ENCODE data around the gene UPB1.

The UPB1 gene

DNA sequence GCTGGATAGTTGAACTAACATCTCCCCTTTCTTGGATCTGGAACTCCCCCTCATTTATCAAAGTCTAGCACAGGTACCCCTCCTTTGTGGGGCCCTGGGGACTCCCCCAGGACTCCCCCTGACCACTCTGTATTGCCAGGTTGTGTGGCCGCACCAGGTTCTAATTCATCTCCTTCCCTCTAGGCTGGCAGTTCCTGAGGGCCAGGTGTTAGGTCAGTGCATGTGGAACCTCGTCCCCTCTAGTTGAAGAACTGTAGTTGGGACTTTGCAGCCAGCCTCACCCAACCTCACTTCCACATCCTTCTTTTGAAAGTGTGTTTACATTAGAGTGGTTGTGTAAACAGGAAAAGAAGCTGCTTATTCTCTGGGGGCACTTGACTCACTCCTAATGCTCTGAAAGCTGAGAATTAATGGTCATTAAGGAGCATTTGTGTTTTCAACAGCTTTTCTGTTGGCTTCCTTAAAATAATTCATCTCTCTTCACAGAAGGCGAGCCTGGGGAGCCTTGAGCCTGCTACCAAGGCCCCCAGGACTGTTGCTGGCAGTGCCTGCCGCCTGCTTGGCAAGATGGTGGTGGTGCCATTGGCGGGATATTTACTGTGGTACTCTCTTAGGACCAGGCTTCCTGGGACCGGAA is 11.8 kb downstream of the UPB1 start:
- TF ChIP-seq, protein P1, sequence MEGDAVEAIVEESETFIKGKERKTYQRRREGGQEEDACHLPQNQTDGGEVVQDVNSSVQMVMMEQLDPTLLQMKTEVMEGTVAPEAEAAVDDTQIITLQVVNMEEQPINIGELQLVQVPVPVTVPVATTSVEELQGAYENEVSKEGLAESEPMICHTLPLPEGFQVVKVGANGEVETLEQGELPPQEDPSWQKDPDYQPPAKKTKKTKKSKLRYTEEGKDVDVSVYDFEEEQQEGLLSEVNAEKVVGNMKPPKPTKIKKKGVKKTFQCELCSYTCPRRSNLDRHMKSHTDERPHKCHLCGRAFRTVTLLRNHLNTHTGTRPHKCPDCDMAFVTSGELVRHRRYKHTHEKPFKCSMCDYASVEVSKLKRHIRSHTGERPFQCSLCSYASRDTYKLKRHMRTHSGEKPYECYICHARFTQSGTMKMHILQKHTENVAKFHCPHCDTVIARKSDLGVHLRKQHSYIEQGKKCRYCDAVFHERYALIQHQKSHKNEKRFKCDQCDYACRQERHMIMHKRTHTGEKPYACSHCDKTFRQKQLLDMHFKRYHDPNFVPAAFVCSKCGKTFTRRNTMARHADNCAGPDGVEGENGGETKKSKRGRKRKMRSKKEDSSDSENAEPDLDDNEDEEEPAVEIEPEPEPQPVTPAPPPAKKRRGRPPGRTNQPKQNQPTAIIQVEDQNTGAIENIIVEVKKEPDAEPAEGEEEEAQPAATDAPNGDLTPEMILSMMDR (IDR thresholded peaks at IDR 0.05): no peak

GRCh38 chr22:24507716-24508115 is 12.6 kb downstream of the UPB1 start:
- TF ChIP-seq, protein P1 (IDR thresholded peaks at IDR 0.05): no peak

GRCh38 chr22:24510637-24511625 is 15.8 kb downstream of the UPB1 start:
- TF ChIP-seq, protein P1 (IDR thresholded peaks at IDR 0.05): no peak

GRCh38 chr22:24512043-24512442 is 16.9 kb downstream of the UPB1 start:
- TF ChIP-seq, protein P1 (IDR thresholded peaks at IDR 0.05): no peak

DNA sequence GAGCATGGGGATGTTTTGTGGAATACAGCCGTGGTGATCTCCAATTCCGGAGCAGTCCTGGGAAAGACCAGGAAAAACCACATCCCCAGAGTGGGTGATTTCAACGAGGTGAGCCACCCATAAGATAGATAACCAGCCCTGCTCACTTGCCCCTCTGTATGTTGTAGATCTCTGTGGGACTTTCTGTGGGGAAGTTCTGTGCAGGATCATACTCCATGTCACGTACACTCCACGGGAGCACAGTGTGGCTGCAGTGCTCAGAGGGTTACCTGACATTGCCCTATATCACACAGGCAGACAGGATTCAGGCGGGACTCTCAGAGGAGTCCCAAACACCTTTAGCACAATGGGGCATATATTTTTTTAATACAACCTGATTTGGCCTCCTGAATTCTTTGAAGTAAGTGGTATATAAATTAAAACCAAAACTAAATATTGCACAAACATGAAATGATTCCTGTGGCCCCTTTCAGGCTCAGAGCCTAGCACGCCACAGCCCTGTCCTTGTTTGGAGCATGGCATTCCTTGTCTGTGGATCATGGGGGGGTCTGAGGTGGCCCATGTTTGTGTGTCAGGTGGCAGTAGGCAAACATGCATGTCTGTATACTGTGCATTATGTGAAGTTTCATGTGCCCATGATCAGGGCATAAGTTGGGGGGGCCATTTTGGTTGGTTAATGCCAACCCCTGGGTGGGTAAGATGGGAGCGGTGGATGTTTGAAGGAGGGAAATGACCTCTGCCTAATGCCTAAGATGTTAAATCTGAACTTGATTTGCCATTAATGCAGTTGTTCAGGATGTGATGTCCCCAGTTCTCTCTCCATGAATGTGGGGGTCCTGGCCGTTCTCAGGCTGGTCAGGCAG is 18.5 kb downstream of the UPB1 start:
- TF ChIP-seq, protein P1 (IDR thresholded peaks at IDR 0.05): no peak

DNA sequence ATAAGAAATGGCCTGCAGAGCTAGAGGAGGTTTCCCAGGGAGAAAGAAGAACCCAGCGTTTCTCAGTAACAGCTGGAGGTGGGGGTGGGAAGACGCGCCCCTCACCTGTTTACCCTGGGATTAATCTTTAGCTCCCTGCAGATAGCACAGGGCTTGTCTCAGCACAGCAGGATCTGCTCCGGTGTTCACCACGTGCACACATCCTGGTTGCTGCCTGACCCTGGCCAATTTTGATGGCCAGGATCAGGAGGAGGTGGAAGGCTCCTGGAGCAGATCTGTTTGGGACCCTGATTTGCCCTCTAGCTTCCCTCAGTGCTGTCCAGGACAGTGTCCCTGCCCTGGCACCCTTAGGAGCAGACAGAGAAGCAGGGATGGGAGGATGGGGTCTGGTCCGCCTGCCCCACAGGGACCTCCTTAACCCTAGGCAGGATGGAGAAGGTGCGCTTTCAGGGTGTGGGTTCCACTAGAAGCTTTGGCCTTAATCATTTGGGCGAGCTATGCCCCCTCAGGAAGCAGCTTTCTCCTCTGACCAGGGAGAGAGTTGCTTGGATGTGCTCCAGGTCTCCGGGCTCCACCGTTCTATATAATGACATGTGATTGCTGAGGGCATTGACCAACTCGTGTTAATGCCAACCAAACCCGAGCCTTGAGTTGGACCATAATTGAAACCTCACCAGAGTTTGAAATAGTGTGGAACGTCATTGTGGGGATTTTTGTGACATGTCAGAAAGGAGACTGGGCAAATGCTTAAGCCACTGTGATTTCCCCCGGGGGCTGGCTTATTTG is 19.3 kb downstream of the UPB1 start:
- TF ChIP-seq, protein P1 (IDR thresholded peaks at IDR 0.05): no peak

GRCh38 chr22:24515027-24515338 is 19.9 kb downstream of the UPB1 start:
- TF ChIP-seq, protein P1 (IDR thresholded peaks at IDR 0.05): no peak

Data from LNCAP (cell line).